ENCODE measurements around the gene MYO3B.

DNA sequence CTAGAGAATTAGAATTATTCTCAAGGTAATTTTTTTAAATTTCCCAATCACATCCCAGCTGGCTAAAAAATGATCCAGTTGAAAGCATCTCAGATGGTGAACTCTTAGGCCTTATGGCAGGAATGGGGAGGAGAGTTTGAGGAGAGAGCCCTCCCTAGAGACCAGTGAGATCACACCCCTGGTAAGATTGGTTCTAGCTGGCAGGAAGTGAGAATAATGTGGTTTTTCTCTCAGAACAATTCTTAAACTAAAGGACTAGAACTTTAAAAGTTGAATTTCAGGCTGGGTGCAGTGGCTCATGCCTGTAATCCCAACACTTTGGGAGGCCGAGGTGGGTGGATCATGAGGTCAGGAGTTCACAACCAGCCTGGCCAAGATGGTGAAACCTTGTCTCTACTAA is 120.2 kb downstream of the MYO3B start:
- TF ChIP-seq, protein P1, sequence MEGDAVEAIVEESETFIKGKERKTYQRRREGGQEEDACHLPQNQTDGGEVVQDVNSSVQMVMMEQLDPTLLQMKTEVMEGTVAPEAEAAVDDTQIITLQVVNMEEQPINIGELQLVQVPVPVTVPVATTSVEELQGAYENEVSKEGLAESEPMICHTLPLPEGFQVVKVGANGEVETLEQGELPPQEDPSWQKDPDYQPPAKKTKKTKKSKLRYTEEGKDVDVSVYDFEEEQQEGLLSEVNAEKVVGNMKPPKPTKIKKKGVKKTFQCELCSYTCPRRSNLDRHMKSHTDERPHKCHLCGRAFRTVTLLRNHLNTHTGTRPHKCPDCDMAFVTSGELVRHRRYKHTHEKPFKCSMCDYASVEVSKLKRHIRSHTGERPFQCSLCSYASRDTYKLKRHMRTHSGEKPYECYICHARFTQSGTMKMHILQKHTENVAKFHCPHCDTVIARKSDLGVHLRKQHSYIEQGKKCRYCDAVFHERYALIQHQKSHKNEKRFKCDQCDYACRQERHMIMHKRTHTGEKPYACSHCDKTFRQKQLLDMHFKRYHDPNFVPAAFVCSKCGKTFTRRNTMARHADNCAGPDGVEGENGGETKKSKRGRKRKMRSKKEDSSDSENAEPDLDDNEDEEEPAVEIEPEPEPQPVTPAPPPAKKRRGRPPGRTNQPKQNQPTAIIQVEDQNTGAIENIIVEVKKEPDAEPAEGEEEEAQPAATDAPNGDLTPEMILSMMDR (IDR thresholded peaks at IDR 0.05), result no peak
- TF ChIP-seq POLR2A (IDR thresholded peaks at IDR 0.05), result no peak
- no peak for TF ChIP-seq EP300 (IDR thresholded peaks at IDR 0.05)

Measured in sigmoid colon (tissue), 4 donors.